Adrenal gland (tissue), 12 donors: ENCODE results near the gene UGT1A3. TPM values are rescaled to one million over a fixed set of nuclear protein-coding genes. Genes with fewer than 3 reads are reported as not detected.
A peak's percentile ranks its signal among the peaks of the same experiment; 100 is the strongest.

Experiments
- DNase-seq, 7 donors: peaks; one replicate each; pipeline ENCODE4 v3.0.0-alpha.2; 2019 to 2020
- H3K27ac ChIP-seq, 5 donors: fragments of 200-600 bp; sonication (generic) in 4 of 5; 1 replicate in 3 of 5; 2 replicates in 2 of 5; pipeline versions ENCODE4 v1.5.1 to v1.8.0; 2016 to 2020; ENCODE audit warnings: mild to moderate bottlenecking in 1 of 5
- H3K27me3 ChIP-seq: fragments of 200-600 bp; 2 replicates; pipeline ENCODE4 v1.8.0; 2021
- H3K36me3 ChIP-seq, 2 donors: fragments of 200-600 bp; replicated peaks in 1 of 2; 1 replicate in 1 of 2; 2 replicates in 1 of 2; pipeline versions ENCODE4 v1.5.1 to v1.8.0; 2018 to 2022
- H3K4me1 ChIP-seq, 2 donors: fragments of 200-600 bp; replicated peaks in 1 of 2; 1 replicate in 1 of 2; 2 replicates in 1 of 2; pipeline versions ENCODE4 v1.5.1 to v1.8.0; 2018 to 2021
- H3K4me3 ChIP-seq, 4 donors: fragments of 200-600 bp; sonication (generic) in 3 of 4; one replicate each; pipeline ENCODE4 v1.5.1; 2016 to 2018
- H3K9me3 ChIP-seq, 3 donors: fragments of 200-600 bp; sonication (generic) in 1 of 3; replicated peaks in 1 of 3; 1 replicate in 2 of 3; 2 replicates in 1 of 3; pipeline versions ENCODE4 v1.5.1 to v1.8.0; 2016 to 2021
- POLR2A ChIP-seq, 2 donors: fragments of 450-650 bp; IDR thresholded peaks; one replicate each; pipeline ENCODE4 v1.6.1; 2017; ENCODE audit warnings: antibody characterized with exemption in 2 of 2, mild to moderate bottlenecking in 2 of 2, moderate library complexity in 1 of 2
- WGBS, 4 donors: extraction: QIAGEN DNeasy Blood & Tissue Kit in 2 of 4; methylation state at CpG; one replicate each; pipeline versions ENCODE4 v1.1.5 to v1.1.7; 2013 to 2017; 5-methylcytosine and 5-hydroxymethylcytosine counted together
- intact Hi-C, 2 donors: fragments of 100-400 bp; cut with DNase I; formaldehyde crosslinking; loops; one replicate each; pipeline versions ENCODE4 v1.14.1 to v1.15.0; 2022 to 2023
- polyA plus RNA-seq, 3 donors: library from polyadenylated mRNA; stranded (reverse); fragments of 200-250 nt in 2 of 3; fragments of 350-450 nt in 1 of 3; fragmentation: Illumina TruSeq in 1 of 3; extraction: RNeasy Lipid Tissue Mini Kit (QIAGEN cat#74804) in 1 of 3; gene quantifications; one replicate each; pipeline ENCODE4 v1.2.3, GENCODE V29; 2013 to 2014
- total RNA-seq, 9 donors: library from RNA; depleted of rRNA in 4 of 9; stranded (reverse); fragments of >200 nt in 4 of 9; fragments of 120-200 nt in 1 of 9; fragmentation: NEBNext Ultra II Directional in 1 of 9; extraction: Animal tissue kit (Norgen Biotek cat#: 25700) in 1 of 9; gene quantifications; one replicate each; pipeline versions ENCODE4 v1.1.0 to v1.2.4, GENCODE V29; 2013 to 2023
- TF ChIP-seq, protein P1 (sequence below), 6 experiments: fragments of 450-650 bp in 4 of 6; fragments of 200-600 bp in 2 of 6; sonication (generic) in 1 of 6; IDR thresholded peaks; 1 replicate in 5 of 6; 2 replicates in 1 of 6; pipeline versions ENCODE4 v1.5.1 to v1.8.0; 2016 to 2021; ENCODE audit warnings: antibody characterized with exemption in 6 of 6, mild to moderate bottlenecking in 2 of 6, moderate library complexity in 1 of 6
- donor health status: healthy with polysubstance abuse.
- donor health status: Bipolar disorder and iron deficiency.
- donor health status: DM: yes; HTN: yes; CAD: no.
- donor health status: DM: no; HTN: no; CAD: no.
- donor health status: DM: no; HTN: no; CAD: no.
- donor health status: DM: yes; HTN: yes; CAD: no.

The UGT1A3 gene
- total and polyA plus RNA-seq, 12 donors, result not detected

DNA sequence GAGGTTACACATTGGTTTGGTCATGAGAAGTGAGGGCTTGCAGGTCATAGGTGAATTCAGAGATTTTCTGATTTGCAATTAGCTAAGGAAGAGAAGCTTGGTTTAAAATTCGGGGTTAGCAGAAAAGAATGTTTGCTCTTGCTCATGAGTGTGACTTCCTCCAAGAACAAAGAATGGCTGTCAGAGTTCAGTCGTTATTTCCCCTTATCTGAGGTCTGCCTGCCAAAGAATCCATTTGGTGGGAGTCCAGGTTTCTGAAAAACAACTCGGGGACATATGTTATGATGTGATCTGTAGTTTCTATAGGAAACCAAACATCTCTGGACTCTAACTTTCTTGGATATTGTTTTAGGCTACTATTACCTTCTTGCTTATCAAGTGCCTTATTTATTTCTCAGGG, 39.3 kb upstream of the UGT1A3 start:
- no peaks in the 10 kb centered on the region for H3K9me3 ChIP-seq
- no peaks in the 10 kb centered on the region for H3K36me3 ChIP-seq
- WGBS, 4 donors, result 18 to 27% (median 24%) methylated on average over 3 of the region's 3 CpGs
- intact Hi-C loops, result no loop called here
- no peak for TF ChIP-seq POLR2A (IDR thresholded peaks at IDR 0.05)
- TF ChIP-seq, protein P1, sequence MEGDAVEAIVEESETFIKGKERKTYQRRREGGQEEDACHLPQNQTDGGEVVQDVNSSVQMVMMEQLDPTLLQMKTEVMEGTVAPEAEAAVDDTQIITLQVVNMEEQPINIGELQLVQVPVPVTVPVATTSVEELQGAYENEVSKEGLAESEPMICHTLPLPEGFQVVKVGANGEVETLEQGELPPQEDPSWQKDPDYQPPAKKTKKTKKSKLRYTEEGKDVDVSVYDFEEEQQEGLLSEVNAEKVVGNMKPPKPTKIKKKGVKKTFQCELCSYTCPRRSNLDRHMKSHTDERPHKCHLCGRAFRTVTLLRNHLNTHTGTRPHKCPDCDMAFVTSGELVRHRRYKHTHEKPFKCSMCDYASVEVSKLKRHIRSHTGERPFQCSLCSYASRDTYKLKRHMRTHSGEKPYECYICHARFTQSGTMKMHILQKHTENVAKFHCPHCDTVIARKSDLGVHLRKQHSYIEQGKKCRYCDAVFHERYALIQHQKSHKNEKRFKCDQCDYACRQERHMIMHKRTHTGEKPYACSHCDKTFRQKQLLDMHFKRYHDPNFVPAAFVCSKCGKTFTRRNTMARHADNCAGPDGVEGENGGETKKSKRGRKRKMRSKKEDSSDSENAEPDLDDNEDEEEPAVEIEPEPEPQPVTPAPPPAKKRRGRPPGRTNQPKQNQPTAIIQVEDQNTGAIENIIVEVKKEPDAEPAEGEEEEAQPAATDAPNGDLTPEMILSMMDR (IDR thresholded peaks at IDR 0.05), result no peak
- no peaks in the 10 kb centered on the region for H3K27me3 ChIP-seq
- no peak overlapping the region for H3K4me3 ChIP-seq
- H3K27ac ChIP-seq, result no peak overlapping the region
- H3K4me1 ChIP-seq, result no peaks in the 10 kb centered on the region
- no peak for DNase-seq

DNA sequence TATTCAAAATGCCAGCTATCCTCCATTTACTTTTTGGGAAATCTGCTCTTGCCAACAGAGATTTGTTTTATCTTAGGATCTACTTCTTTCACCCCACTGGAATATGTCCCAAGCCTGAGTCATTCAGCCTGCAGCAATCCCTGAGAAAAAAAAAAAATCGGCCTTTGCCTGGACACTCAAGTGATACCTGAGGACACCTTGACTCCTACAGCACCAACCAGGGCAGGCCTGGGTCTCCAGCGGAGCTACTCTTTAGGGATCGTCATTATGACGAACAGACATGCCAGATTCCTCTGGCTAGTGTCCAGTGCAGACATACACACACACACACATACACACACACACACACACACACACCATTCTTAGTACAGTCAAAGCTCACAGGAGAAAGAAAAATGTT, 38.4 kb upstream of the UGT1A3 start:
- H3K4me3 ChIP-seq, result no peak overlapping the region
- no peaks in the 10 kb centered on the region for H3K36me3 ChIP-seq
- TF ChIP-seq, protein P1 (IDR thresholded peaks at IDR 0.05), result no peak
- no peak for TF ChIP-seq POLR2A (IDR thresholded peaks at IDR 0.05)
- DNase-seq, result peak in 3 of 7 donors; percentile 12 to 28 (median 23)
- no peaks in the 10 kb centered on the region for H3K9me3 ChIP-seq
- intact Hi-C loops, result no loop called here
- H3K4me1 ChIP-seq, result no peaks in the 10 kb centered on the region
- no peaks in the 10 kb centered on the region for H3K27me3 ChIP-seq
- H3K27ac ChIP-seq, result no peak overlapping the region
- WGBS, 4 donors, result 55 to 62% (median 60%) methylated on average over 4 of the region's 4 CpGs

DNA sequence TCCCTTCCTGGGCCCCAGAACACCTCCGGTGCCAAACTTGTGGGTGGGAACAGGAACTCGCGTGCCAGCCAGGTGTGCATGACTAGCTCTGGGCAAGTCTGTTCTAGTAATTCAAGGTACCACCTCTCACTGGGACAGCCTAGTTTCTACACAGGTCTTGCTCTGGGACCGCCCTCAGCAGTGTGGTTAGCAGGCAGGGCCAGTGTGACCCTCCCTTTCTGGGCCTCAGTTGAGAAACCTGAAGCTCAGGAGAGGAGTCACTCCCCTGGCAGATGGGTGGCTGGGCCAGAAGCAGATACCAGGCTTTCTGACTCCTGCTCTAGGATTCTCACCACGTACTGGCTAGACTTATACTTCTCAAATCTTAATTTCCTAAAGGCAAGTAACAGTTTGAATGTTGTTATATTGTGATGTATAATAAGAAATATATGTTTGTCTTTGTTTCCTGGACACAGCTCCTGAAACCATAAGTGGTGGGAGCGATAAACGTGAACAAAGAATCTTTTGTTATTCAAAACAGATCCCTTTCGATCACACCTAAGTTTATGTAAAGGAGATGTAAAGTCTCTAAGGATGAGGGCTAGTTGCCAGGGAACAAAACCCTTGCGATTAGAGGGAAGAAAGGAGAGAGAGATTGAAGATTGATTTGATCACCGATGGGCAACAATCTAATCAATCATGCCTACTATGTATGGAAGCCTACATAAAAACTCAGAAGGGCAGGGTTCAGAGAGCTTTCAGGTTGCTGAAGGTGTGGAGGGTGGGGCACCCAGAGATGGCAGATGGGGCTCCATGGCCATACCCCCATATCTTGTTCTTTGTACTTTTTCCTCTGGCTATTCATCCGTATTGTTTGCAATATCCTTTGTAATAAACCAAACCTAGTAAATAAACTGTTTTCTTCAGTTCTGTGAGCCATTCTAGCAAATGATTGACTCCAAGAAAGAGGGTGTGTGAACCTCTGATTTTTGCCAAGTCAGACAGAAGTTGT, 37.1 kb upstream of the UGT1A3 start:
- TF ChIP-seq POLR2A (IDR thresholded peaks at IDR 0.05), result no peak
- TF ChIP-seq, protein P1 (IDR thresholded peaks at IDR 0.05), result no peak
- no peak for DNase-seq
- Histone ChIP-seq H3K27me3 (no peaks in the 10 kb centered on the region), H3K9me3 (no peaks in the 10 kb centered on the region), H3K27ac (no peak overlapping the region), H3K36me3 (no peaks in the 10 kb centered on the region), H3K4me3 (no peak overlapping the region), H3K4me1 (no peaks in the 10 kb centered on the region)
- 80 to 84% (median 81%) methylated on average over 10 to 11 of the region's 11 CpGs for WGBS, 4 donors
- intact Hi-C loops, result no loop called here

DNA sequence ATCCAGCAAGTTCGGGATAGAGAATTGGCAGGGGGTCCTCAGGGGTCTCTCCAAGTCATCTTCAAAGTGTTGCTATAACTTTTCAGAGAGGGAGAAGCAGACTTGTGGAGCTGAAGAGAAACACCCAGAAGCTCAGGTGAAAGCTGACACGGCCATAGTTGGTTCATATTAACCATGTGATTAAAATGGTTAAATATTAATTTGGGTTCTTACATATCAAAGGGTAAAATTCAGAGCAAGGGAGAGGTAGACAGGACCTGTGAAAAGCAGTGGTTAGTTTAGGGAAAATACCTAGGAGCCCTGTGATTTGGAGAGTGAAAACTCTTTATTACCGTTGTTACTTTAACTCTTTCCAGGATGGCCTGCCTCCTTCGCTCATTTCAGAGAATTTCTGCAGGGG, 36.2 kb upstream of the UGT1A3 start, which contains the start of gene UGT1A6:
Gene UGT1A6, plus strand, starts transcription at position 243 of the 400 bp plus-strand sequence. Its CDS starts 115 bp downstream, at position 358.
- Histone ChIP-seq H3K9me3 (no peaks in the 10 kb centered on the region), H3K27me3 (no peaks in the 10 kb centered on the region), H3K36me3 (no peaks in the 10 kb centered on the region), H3K27ac (no peak within 1 kb of the TSS), H3K4me1 (no peaks in the 10 kb centered on the region), H3K4me3 (no peak within 1 kb of the TSS)
- intact Hi-C loops, result no loop called here
- no peak for TF ChIP-seq POLR2A (IDR thresholded peaks at IDR 0.05)
- TF ChIP-seq, protein P1 (IDR thresholded peaks at IDR 0.05), result no peak
- 84 to 88% (median 86%) methylated on average over 4 of the region's 4 CpGs for WGBS, 4 donors
- DNase-seq, result no peak
